Fibroblast of skin of abdomen (primary cell): ENCODE results near the gene NCAM2.
"Not testable (repeated sequence)": the region's sequence is repeated elsewhere in the genome, so short reads cannot be mapped to it uniquely, and the experiment has no call there.

Experiments used
- DNase-seq: peaks from one replicate; pipeline ENCODE4 v3.0.0-alpha.2; 2013

The NCAM2 gene

GRCh38 chr21:21345296-21345695, 347.1 kb downstream of the NCAM2 start:
- no peak for DNase-seq

- DNase-seq = no peak
Observed at GRCh38 chr21:21345872-21346271, 347.7 kb downstream of the NCAM2 start.

GRCh38 chr21:21366277-21366676, 368.1 kb downstream of the NCAM2 start:
- peak; percentile 8 for DNase-seq

- DNase-seq = no peak
Observed at GRCh38 chr21:21367583-21367982, 369.4 kb downstream of the NCAM2 start.

GRCh38 chr21:21373969-21374368, 375.8 kb downstream of the NCAM2 start:
- DNase-seq = peak; percentile 25

- DNase-seq = peak; percentile 36
Observed at GRCh38 chr21:21383126-21383525, 384.9 kb downstream of the NCAM2 start.

GRCh38 chr21:21384977-21385376, 386.8 kb downstream of the NCAM2 start:
- DNase-seq = no peak

GRCh38 chr21:21385404-21385803, 387.2 kb downstream of the NCAM2 start:
- DNase-seq = peak; percentile 1

GRCh38 chr21:21387916-21388315, 389.7 kb downstream of the NCAM2 start:
- DNase-seq = no peak

- no peak for DNase-seq
Observed at GRCh38 chr21:21394064-21394463, 395.9 kb downstream of the NCAM2 start.

- no peak for DNase-seq
Observed at GRCh38 chr21:21396424-21396823, 398.2 kb downstream of the NCAM2 start.

GRCh38 chr21:21397464-21397863, 399.3 kb downstream of the NCAM2 start:
- DNase-seq = no peak

GRCh38 chr21:21401444-21401843, 403.2 kb downstream of the NCAM2 start:
- no peak for DNase-seq

- DNase-seq = not testable (repeated sequence)
Observed at GRCh38 chr21:21402187-21402586, 404.0 kb downstream of the NCAM2 start.

GRCh38 chr21:21404261-21404660, 406.1 kb downstream of the NCAM2 start:
- not testable (repeated sequence) for DNase-seq

- DNase-seq = peak; percentile 6
Observed at GRCh38 chr21:21406921-21407320, 408.7 kb downstream of the NCAM2 start.

GRCh38 chr21:21412096-21412495, 413.9 kb downstream of the NCAM2 start:
- no peak for DNase-seq

- DNase-seq = no peak
Observed at GRCh38 chr21:21415741-21416140, 417.5 kb downstream of the NCAM2 start.

GRCh38 chr21:21434944-21435343, 436.7 kb downstream of the NCAM2 start:
- no peak for DNase-seq

- peak; percentile 31 for DNase-seq
Observed at GRCh38 chr21:21436012-21436534, 437.9 kb downstream of the NCAM2 start.

- peak; percentile 4 for DNase-seq
Observed at GRCh38 chr21:21439761-21440160, 441.6 kb downstream of the NCAM2 start.

GRCh38 chr21:21457077-21457476, 458.9 kb downstream of the NCAM2 start:
- no peak for DNase-seq

- no peak for DNase-seq
Observed at GRCh38 chr21:21458124-21458631, 460.0 kb downstream of the NCAM2 start.

- no peak for DNase-seq
Observed at GRCh38 chr21:21460979-21461378, 462.8 kb downstream of the NCAM2 start.

GRCh38 chr21:21463456-21463855, 465.2 kb downstream of the NCAM2 start:
- DNase-seq = no peak
